ENCODE results near the gene LCT. TPM values are rescaled to one million over a fixed set of nuclear protein-coding genes. Genes with fewer than 3 reads are reported as not detected.

The LCT gene
- total RNA-seq, 1 donor, result 0.10 TPM

- Histone ChIP-seq H3K27me3 (ENCODE audit: insufficient read depth, low read length) (no peaks in the 10 kb centered on the region), H3K9me3 (ENCODE audit: low read depth, low read length) (no peaks in the 10 kb centered on the region), H3K4me1 (ENCODE audit: insufficient read depth, low read length) (peaks cover 3% of the 10 kb centered on the region), H3K4me3 (ENCODE audit: low read length) (no peak overlapping the region)
Measured at GRCh38 chr2:135845257-135845656, 8.3 kb upstream of the LCT start.

- Histone ChIP-seq H3K27me3 (ENCODE audit: insufficient read depth, low read length) (no peaks in the 10 kb centered on the region), H3K9me3 (ENCODE audit: low read depth, low read length) (no peaks in the 10 kb centered on the region), H3K4me3 (ENCODE audit: low read length) (no peak overlapping the region), H3K4me1 (ENCODE audit: insufficient read depth, low read length) (peaks cover 3% of the 10 kb centered on the region)
Measured at GRCh38 chr2:135844301-135844895, 7.4 kb upstream of the LCT start.

- Histone ChIP-seq H3K4me3 (ENCODE audit: low read length) (no peak overlapping the region), H3K9me3 (ENCODE audit: low read depth, low read length) (no peaks in the 10 kb centered on the region), H3K4me1 (ENCODE audit: insufficient read depth, low read length) (peaks cover 3% of the 10 kb centered on the region), H3K27me3 (ENCODE audit: insufficient read depth, low read length) (no peaks in the 10 kb centered on the region)
Measured at GRCh38 chr2:135843671-135844070, 6.7 kb upstream of the LCT start.

- H3K4me3 ChIP-seq (ENCODE audit: low read length), result no peak overlapping the region
- peaks cover 3% of the 10 kb centered on the region for H3K4me1 ChIP-seq (ENCODE audit: insufficient read depth, low read length)
- H3K27me3 ChIP-seq (ENCODE audit: insufficient read depth, low read length), result no peaks in the 10 kb centered on the region
Measured at GRCh38 chr2:135840601-135841000, 3.6 kb upstream of the LCT start.

GRCh38 chr2:135839713-135840112 lies 2.7 kb upstream of the LCT start:
- H3K4me1 ChIP-seq (ENCODE audit: insufficient read depth, low read length), result peaks cover 3% of the 10 kb centered on the region
- H3K27me3 ChIP-seq (ENCODE audit: insufficient read depth, low read length), result no peaks in the 10 kb centered on the region
- no peaks in the 10 kb centered on the region for H3K9me3 ChIP-seq (ENCODE audit: low read depth, low read length)
- H3K4me3 ChIP-seq (ENCODE audit: low read length), result no peak overlapping the region

More at GRCh38 chr2:135840601-135841000, 3.6 kb upstream of the LCT start:
- H3K9me3 ChIP-seq (ENCODE audit: low read depth, low read length), result no peaks in the 10 kb centered on the region

- Histone ChIP-seq H3K27me3 (ENCODE audit: insufficient read depth, low read length) (no peaks in the 10 kb centered on the region), H3K9me3 (ENCODE audit: low read depth, low read length) (no peaks in the 10 kb centered on the region), H3K4me3 (ENCODE audit: low read length) (no peak overlapping the region), H3K4me1 (ENCODE audit: insufficient read depth, low read length) (peaks cover 3% of the 10 kb centered on the region)
Measured at GRCh38 chr2:135838502-135838901, 1.5 kb upstream of the LCT start.

- Histone ChIP-seq H3K9me3 (ENCODE audit: low read depth, low read length) (no peaks in the 10 kb centered on the region), H3K4me1 (ENCODE audit: insufficient read depth, low read length) (no peaks in the 10 kb centered on the region), H3K27me3 (ENCODE audit: insufficient read depth, low read length) (no peaks in the 10 kb centered on the region), H3K4me3 (ENCODE audit: low read length) (no peak overlapping the region)
Measured at GRCh38 chr2:135832891-135833290, 4.1 kb downstream of the LCT start.

GRCh38 chr2:135831180-135831812 lies 5.7 kb downstream of the LCT start:
- H3K4me3 ChIP-seq (ENCODE audit: low read length), result no peak overlapping the region
- H3K27me3 ChIP-seq (ENCODE audit: insufficient read depth, low read length), result no peaks in the 10 kb centered on the region
- H3K9me3 ChIP-seq (ENCODE audit: low read depth, low read length), result no peaks in the 10 kb centered on the region
- H3K4me1 ChIP-seq (ENCODE audit: insufficient read depth, low read length), result no peaks in the 10 kb centered on the region

GRCh38 chr2:135829378-135830135 lies 7.4 kb downstream of the LCT start:
- Histone ChIP-seq H3K4me3 (ENCODE audit: low read length) (no peak overlapping the region), H3K9me3 (ENCODE audit: low read depth, low read length) (no peaks in the 10 kb centered on the region), H3K4me1 (ENCODE audit: insufficient read depth, low read length) (no peaks in the 10 kb centered on the region), H3K27me3 (ENCODE audit: insufficient read depth, low read length) (no peaks in the 10 kb centered on the region)

- Histone ChIP-seq H3K27me3 (ENCODE audit: insufficient read depth, low read length) (no peaks in the 10 kb centered on the region), H3K9me3 (ENCODE audit: low read depth, low read length) (no peaks in the 10 kb centered on the region), H3K4me1 (ENCODE audit: insufficient read depth, low read length) (no peaks in the 10 kb centered on the region)
Measured at GRCh38 chr2:135826544-135826943, 10.4 kb downstream of the LCT start.

GRCh38 chr2:135825550-135826176 lies 11.3 kb downstream of the LCT start:
- H3K27me3 ChIP-seq (ENCODE audit: insufficient read depth, low read length), result no peaks in the 10 kb centered on the region
- no peaks in the 10 kb centered on the region for H3K9me3 ChIP-seq (ENCODE audit: low read depth, low read length)
- H3K4me1 ChIP-seq (ENCODE audit: insufficient read depth, low read length), result no peaks in the 10 kb centered on the region
- H3K4me3 ChIP-seq (ENCODE audit: low read length), result no peak overlapping the region

More at GRCh38 chr2:135826544-135826943, 10.4 kb downstream of the LCT start:
- H3K4me3 ChIP-seq (ENCODE audit: low read length), result no peak overlapping the region

- Histone ChIP-seq H3K9me3 (ENCODE audit: low read depth, low read length) (no peaks in the 10 kb centered on the region), H3K4me3 (ENCODE audit: low read length) (no peak overlapping the region), H3K27me3 (ENCODE audit: insufficient read depth, low read length) (no peaks in the 10 kb centered on the region), H3K4me1 (ENCODE audit: insufficient read depth, low read length) (peaks cover 5% of the 10 kb centered on the region)
Measured at GRCh38 chr2:135825131-135825530, 11.9 kb downstream of the LCT start.

- H3K27me3 ChIP-seq (ENCODE audit: insufficient read depth, low read length), result no peaks in the 10 kb centered on the region
- peaks cover 11% of the 10 kb centered on the region for H3K4me1 ChIP-seq (ENCODE audit: insufficient read depth, low read length)
- no peak overlapping the region for H3K4me3 ChIP-seq (ENCODE audit: low read length)
- no peaks in the 10 kb centered on the region for H3K9me3 ChIP-seq (ENCODE audit: low read depth, low read length)
Measured at GRCh38 chr2:135822855-135823254, 14.1 kb downstream of the LCT start.

- Histone ChIP-seq H3K27me3 (ENCODE audit: insufficient read depth, low read length) (no peaks in the 10 kb centered on the region), H3K4me1 (ENCODE audit: insufficient read depth, low read length) (peaks cover 11% of the 10 kb centered on the region), H3K9me3 (ENCODE audit: low read depth, low read length) (no peaks in the 10 kb centered on the region), H3K4me3 (ENCODE audit: low read length) (no peak overlapping the region)
Measured at GRCh38 chr2:135821190-135821589, 15.8 kb downstream of the LCT start.

- H3K9me3 ChIP-seq (ENCODE audit: low read depth, low read length), result no peaks in the 10 kb centered on the region
- peaks cover 11% of the 10 kb centered on the region for H3K4me1 ChIP-seq (ENCODE audit: insufficient read depth, low read length)
- no peak overlapping the region for H3K4me3 ChIP-seq (ENCODE audit: low read length)
- no peaks in the 10 kb centered on the region for H3K27me3 ChIP-seq (ENCODE audit: insufficient read depth, low read length)
Measured at GRCh38 chr2:135820003-135820618, 16.9 kb downstream of the LCT start.

Data from mononuclear cell (primary cell).